Measurements from ENCODE around the gene TMEM8B.

The TMEM8B gene

GRCh38 chr9:35812025-35812602 lies 16.9 kb upstream of the TMEM8B start, which contains the start of gene SPAG8:
SPAG8 (minus strand) TSS chr9:35812262; CDS start chr9:35812147, 115 bp downstream.
- DNase-seq: peak; percentile 92

GRCh38 chr9:35813434-35814105 lies 15.5 kb upstream of the TMEM8B start:
- DNase-seq: no peak

GRCh38 chr9:35814106-35814840 lies 14.8 kb upstream of the TMEM8B start:
- no peak for DNase-seq

DNA sequence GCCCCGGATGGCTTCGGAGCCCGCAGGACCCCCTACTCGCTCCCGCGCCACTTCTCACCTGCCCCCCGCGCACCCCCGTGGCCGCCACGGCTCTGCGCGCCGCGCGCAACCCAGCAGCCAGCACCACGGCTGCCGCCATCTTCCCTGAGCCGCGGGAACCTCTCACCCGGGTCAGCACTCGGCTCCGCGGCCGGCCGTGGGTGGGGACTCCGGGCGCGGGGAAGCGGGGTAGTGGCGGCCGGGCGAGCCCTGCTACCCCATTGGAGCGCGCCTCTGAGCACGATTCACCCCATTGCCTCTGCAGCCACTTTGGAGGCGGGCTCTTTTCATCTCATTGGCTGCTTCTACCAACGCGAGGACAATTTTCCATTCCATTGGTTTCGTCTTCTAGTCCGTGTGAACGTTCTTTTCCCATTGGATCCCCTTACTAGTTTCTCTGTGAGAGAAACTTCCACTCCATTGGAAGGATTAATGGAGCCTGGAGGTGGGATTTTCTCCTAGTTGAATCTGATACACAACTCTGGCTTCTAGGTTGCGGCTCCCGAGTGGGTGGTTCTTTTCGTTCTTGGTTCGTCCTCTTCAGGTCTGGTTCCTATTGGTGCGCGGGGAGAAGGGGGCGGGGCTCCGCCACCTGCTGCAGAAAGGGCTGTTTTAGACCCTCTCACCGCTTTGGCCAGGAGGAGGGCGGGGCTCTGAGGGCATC lies 14.0 kb upstream of the TMEM8B start, which contains the start of gene HINT2:
Gene HINT2 (minus strand): TSS at position 202 of the 703 bp plus-strand sequence. CDS start 63 bp downstream, at position 139.
- DNase-seq: peak; percentile 94

DNA sequence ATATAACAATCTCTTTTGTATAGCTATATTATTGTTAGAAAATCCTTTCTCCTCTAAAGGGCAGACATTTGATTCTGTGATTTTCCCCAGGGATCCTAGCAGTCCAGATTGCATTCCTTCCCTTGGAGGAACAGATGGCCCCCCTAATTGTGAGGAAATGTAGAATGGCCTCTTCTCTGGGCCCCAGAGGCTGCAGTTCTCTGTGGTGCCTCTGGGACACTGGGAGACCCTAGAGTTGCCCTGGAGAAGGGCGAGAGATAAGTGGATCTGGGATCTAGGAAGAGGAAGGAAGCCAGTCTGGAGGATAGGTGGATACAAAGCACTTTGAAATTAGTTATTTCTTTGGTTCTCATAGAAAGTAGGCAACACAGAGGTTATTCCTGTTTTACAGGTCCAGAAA lies 12.3 kb upstream of the TMEM8B start:
- no peak for DNase-seq

- no peak for DNase-seq
Observed at GRCh38 chr9:35818341-35818740, 10.7 kb upstream of the TMEM8B start.

DNA sequence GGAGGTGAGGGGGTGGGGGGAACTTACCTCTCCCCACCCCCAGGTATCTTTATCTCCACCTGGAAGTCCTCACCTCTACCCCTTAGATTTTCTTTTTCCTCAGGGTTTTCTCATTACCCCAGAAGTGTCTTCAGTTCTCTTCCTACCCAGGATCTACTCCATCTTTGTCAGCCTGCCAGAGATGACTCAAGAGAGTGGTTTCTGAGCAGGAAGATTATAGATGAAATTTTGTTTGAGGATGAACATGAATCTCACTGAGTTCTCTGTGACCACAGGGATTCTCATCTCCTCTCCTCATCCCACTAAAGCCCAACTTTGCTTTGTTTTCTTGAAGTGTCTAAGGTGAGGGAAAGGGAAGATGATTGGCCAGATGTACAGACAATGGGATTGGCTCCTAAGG lies 9.0 kb upstream of the TMEM8B start:
- DNase-seq: no peak

DNA sequence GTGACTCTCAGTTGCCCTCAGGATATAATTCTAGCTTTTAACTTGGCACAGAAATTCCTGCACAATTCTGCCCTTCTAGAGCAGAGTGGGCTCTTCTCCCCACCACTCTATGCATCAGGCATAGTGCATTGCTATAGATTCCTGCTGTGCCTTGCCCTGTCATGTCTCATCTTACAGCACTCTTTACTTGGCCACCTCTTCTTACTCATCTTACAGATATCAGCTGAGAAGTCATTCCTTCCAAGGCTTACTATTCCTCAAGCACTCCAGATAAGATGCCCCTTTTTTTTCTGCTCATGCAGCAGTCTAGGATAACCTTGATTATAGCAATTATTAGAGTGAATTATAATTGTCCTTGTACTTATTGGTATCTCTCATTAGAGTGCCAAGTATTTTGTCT lies 6.1 kb upstream of the TMEM8B start:
- no peak for DNase-seq

DNA sequence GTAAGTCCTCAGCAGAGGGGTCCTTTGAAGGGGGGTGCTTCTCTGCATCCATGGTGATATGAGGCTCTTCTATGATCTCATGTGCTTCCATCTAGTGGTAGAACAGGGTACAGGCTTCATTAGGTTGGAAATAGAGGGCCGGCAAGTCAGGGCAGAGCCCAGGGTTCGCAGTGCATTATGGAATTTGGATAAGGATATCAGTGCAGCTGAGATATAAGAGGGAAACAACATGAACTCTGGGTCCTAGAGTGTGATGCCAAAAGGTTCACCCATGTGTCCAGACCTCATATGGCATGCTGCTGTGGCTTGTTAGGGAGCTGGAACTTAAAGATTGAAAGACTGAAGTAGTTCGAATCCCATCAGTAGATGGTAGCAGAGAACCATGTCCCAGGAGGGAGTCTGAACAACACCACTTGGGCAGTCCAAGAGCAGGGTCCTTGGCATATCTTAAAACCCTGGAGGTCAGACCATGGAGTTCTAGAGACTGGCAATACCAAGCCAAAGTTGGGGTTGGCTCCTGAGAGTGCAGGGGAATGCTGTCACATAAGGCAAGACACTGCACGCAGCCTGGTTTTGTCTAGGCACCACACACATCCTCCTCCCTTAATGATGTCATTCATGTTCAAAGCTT lies 2.8 kb upstream of the TMEM8B start:
- DNase-seq: no peak

DNA sequence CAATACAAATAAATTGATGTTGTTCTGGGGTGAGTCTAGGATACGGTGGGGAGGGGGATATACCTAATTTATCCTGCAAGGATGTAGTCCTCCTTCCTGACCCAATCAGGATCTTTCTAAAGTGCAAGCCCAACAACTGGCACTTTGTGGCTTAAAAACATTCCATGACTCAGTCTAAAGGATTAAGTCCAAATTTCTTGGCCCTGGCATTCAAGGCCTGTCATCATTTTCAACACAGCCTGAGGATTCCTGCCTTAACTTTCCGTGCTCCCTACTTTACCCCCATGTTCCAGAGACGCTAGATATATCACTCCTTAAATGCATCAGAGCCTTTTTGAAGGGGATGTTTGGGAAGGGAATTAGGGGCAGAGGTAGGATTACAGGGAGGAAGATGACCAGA lies 1.5 kb upstream of the TMEM8B start:
- no peak for DNase-seq

- DNase-seq: no peak
Observed at GRCh38 chr9:35828716-35829083, 328 bp upstream of the TMEM8B start, which contains the start of gene FAM221B. FAM221B (minus strand) TSS chr9:35828732; CDS start chr9:35826161, 2,571 bp downstream.

DNA sequence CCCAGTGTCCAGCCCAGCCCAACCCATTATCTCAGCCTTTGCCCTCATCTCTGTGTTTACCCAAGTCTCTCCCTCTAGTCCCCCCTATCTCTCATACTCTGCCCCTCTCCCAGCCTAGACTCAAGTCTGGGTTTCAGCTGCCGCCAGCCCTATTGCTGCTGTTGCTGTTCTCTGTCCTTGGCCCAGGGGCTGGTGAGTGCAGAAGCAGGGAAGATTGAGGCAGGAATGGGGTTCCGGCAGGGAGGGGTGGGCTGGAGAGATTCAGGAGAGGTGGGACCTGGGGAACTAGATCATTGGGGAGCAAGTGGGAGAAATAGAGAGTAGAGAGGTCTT lies 702 bp downstream of the TMEM8B start:
- no peak for DNase-seq

DNA sequence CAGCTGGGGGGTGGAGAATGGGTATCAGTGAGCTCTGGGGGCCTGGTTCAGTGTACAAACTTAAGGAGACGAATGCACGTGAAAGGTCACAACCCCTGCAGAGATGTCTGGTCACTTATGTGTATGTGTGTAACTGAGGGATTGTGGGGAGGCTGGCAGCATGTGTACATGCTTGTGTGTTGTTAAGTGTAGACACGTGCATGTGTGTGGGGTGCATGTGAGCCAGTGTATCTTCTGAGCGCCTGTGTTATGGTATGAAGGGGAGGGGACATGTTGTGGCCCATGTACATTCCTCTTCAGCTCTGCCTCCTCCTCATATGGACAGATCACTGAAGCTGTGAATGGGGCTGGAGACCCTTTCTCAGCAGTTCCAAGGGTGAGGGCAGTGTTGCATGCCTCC lies 2.0 kb downstream of the TMEM8B start:
- no peak for DNase-seq

DNA sequence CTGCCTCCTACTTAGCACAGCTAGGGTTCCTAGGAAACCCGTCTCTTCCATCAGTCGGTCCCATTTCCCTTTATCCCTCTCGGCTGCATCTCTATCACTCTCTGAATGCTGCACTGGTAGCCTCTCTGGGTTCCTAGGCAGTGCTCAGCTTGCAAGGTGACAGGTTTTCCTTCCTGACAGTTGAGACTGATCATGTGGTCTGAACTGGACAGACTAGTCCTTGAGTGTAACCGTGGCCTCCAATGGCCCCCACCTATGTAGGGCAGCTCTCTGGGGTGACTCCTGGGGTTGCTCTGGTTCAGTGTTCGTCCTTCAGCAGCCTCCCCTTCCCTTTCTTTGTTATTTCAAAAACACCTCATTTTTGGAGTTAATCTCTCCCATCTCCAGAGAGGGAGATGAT lies 3.8 kb downstream of the TMEM8B start:
- DNase-seq: no peak

DNA sequence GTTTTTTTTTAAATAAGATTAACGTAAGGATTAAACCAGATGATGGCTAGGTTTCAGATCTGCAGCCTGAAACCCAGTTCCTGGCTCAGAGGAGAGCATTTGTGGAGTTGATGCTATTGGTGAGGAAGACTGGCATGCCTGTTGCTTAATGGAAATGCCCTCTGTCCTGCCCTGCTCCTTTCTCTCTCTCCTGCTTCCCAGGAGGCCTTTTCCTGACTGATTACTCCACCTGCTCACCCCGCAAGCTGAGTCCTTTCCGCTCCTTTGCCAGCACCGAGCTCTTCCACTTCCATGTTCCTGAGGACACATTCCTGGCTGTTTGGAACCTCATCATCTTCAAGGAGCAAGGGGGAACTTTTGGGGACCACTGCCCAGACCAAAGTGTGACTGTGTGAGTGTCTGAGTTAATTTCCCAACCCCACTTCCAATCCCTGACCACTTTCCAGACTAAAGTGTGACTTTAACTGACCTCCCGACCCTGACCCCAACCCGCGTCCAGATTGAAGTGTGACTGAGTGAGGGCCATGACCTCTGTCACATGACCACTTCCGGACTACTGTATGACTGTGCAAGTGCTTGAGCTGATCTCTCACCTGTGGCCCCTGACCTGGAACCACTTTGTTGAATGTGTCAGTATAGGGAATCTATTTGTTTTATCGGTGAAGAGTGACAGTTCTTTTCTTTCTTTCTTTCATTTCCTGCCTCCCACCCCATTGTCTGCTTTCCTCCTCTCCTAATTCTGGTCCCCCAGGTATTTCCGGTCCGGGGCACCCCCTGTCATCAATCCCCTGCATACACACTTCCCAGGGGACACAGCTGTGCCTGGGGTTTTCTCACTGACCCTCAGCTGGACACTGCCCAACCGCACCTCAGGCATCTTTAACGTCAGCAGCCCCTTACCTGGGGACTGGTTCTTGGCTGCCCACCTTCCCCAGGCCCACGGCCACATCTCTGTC lies 5.5 kb downstream of the TMEM8B start:
- no peak for DNase-seq

DNA sequence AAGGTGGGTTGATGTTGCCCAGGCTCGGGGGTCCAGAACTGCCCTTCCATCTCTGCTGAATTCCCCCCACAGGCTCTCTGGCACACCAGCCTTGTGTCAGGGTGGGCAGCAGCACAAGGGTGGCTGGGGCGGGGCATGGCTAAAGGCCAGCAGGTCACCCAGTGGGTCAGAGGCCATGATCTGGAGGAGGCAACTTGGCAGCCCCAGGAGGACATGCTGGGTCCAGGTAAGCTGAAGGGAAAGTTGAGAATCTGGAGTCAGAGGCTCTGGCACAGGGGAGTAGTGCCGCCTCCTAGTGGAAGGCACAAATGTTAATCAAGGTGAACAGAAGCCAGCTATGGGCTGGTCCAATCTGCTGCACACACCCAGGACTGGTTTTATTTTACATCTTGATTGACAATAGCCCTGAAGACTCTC lies 6.2 kb downstream of the TMEM8B start:
- no peak for DNase-seq

- no peak for DNase-seq
Observed at GRCh38 chr9:35835766-35836165, 6.7 kb downstream of the TMEM8B start.

DNA sequence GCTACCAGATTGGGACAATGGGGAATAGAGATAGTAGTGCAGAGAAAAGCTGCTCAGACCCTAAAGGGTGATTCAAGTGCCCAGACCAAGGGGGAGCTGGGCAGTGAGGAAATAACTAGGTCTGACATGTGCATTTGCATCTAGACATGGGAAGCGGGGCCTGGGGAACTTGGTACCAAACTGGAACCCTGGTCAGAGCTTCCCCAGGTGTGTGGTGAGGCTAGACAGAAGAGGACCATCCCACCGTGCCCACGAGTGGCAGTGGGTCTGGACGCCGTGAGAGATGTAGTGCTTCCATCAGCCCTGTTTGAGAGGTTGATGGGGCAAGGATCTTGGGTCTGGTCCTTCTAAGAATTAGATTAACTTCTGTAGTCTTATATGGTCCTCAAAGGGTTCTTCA lies 7.6 kb downstream of the TMEM8B start:
- DNase-seq: no peak

DNA sequence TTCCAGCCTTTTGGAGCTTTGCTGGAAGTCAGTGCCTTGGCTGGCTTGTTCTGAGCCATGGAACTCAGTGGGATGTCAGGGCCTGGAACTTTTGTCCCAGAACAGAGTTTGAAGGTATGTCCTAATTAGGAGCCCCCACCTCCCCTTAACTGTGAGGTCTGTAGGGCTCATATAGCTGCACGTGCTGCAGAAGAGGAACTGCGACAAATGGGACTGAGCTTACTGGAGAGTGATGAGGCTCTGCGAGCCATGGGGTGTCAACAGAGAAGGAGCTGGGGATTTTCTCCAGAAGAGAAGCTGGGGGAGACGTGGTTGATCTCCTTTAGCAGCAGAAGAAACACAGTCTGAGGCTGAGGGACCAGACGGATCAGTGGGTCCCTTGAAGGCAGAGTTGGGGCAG lies 10.9 kb downstream of the TMEM8B start:
- no peak for DNase-seq

DNA sequence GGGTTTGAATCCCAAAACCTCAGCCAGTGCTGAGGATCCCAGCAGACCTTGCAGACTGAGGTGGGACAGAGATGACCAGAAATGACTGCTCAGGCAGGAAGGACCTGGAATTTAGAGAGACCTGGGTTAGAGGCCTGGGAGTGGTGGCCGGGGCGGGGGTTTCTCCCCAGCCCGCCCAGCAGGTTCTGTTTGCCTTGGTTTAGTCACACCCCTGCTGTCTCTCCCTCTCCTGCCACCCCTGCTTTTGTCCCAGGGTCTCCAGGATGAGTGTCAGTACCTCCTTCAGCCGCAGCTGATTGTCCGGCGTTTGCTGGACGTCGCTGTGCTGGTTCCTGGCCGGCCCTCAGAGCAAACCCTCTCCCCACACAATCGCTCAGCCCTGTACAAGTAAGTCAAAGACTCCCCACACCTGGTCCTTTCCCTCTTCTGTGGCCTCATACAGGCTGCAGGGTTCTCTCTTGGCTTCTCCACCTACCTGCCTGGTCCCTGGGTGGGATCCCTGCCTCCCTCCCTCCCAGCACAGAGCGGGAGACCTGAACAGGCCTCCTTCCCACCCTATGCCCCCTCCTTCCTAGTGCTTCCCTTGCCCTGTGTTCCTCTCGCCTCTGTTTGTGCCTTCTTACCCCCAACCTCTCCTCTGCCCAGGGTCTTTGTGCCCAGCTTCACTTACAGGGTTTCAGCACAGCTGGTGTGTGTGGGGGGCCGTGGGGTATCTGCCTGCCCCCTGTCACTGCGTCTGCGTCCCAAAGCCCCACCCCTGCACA lies 12.0 kb downstream of the TMEM8B start:
- no peak for DNase-seq

GRCh38 chr9:35841645-35841900 lies 12.5 kb downstream of the TMEM8B start:
- no peak for DNase-seq
